ENCODE data around the gene NCR3LG1.

- no peak for TF ChIP-seq CTCF (conservative IDR thresholded peaks at IDR 0.05; ENCODE audit: low read length)
- no peak for TF ChIP-seq EZH2phosphoT487 (IDR thresholded peaks at IDR 0.05; ENCODE audit: borderline replicate concordance, low read depth, low read length)
Observed at GRCh38 chr11:17387811-17388210, 36.2 kb downstream of the NCR3LG1 start.
